Type B pancreatic cell (in vitro differentiated cells): ENCODE measurements around the gene ARHGEF12. TPM values are rescaled to one million over a fixed set of nuclear protein-coding genes. Genes with fewer than 3 reads are reported as not detected.

Experiments used
- DNase-seq: peaks from one replicate; pipeline ENCODE4 v3.0.0; 2021; ENCODE audit warnings: mixed read lengths; ENCODE audit not compliant: unreplicated experiment; ENCODE audit errors: extremely low spot score
- H3K27ac Mint-ChIP-seq: 2 replicates; pipeline ENCODE4 v1.8.0; 2021; ENCODE audit warnings: mild to moderate bottlenecking, mixed read lengths
- H3K27me3 Mint-ChIP-seq: 2 replicates; pipeline ENCODE4 v1.8.0; 2021; ENCODE audit warnings: mixed read lengths
- H3K36me3 Mint-ChIP-seq: 2 replicates; pipeline ENCODE4 v1.8.0; 2021; ENCODE audit warnings: mixed read lengths
- H3K4me1 Mint-ChIP-seq: one replicate; pipeline ENCODE4 v1.8.0; 2021; ENCODE audit warnings: mixed read lengths; ENCODE audit not compliant: unreplicated experiment
- H3K4me3 Mint-ChIP-seq: 2 replicates; pipeline ENCODE4 v1.8.0; 2021; ENCODE audit warnings: mild to moderate bottlenecking, mixed read lengths
- H3K9me3 Mint-ChIP-seq: 2 replicates; pipeline ENCODE4 v1.8.0; 2021; ENCODE audit warnings: mixed read lengths
- total RNA-seq: library from RNA; stranded (reverse); gene quantifications from 2 replicates; pipeline ENCODE4 v1.2.1, GENCODE V29; 2021; ENCODE audit warnings: low replicate concordance
- TF ChIP-seq, protein P1 (sequence below): fragments of 200-600 bp; sonication (generic); conservative IDR thresholded peaks from 2 replicates; pipeline ENCODE4 v1.5.0; 2021; ENCODE audit warnings: antibody characterized with exemption, mild to moderate bottlenecking

The ARHGEF12 gene
- total RNA-seq, 1 donor from 2014 or later = 73.8 TPM

DNA sequence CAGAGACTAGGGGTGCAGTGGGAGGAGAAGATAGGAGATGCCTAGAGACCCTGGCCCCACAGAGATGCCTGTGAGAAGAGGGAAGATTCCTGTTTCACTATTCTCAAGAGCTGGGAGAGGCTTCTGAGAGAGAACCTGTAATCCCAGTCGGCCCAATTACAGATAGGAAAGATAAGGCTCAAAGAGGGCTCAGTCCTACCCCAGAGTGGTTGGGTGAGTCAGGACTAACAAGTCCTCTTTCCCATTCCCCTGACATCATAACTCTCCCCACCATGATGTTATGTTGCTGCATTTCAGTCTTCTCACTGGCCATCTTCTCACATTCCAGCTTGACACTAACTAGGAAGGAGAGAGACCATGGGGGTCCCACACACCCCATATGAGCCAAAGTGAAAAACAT, 17.9 kb downstream of the ARHGEF12 start:
- peaks cover 8% of the 10 kb centered on the region for H3K36me3 Mint-ChIP-seq
- H3K4me1 Mint-ChIP-seq = peaks cover 11% of the 10 kb centered on the region
- no peaks in the 10 kb centered on the region for H3K9me3 Mint-ChIP-seq
- TF ChIP-seq, protein P1, sequence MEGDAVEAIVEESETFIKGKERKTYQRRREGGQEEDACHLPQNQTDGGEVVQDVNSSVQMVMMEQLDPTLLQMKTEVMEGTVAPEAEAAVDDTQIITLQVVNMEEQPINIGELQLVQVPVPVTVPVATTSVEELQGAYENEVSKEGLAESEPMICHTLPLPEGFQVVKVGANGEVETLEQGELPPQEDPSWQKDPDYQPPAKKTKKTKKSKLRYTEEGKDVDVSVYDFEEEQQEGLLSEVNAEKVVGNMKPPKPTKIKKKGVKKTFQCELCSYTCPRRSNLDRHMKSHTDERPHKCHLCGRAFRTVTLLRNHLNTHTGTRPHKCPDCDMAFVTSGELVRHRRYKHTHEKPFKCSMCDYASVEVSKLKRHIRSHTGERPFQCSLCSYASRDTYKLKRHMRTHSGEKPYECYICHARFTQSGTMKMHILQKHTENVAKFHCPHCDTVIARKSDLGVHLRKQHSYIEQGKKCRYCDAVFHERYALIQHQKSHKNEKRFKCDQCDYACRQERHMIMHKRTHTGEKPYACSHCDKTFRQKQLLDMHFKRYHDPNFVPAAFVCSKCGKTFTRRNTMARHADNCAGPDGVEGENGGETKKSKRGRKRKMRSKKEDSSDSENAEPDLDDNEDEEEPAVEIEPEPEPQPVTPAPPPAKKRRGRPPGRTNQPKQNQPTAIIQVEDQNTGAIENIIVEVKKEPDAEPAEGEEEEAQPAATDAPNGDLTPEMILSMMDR = no peak
- H3K4me3 Mint-ChIP-seq = no peak overlapping the region
- H3K27me3 Mint-ChIP-seq = no peaks in the 10 kb centered on the region
- no peak for DNase-seq
- no peak overlapping the region for H3K27ac Mint-ChIP-seq

DNA sequence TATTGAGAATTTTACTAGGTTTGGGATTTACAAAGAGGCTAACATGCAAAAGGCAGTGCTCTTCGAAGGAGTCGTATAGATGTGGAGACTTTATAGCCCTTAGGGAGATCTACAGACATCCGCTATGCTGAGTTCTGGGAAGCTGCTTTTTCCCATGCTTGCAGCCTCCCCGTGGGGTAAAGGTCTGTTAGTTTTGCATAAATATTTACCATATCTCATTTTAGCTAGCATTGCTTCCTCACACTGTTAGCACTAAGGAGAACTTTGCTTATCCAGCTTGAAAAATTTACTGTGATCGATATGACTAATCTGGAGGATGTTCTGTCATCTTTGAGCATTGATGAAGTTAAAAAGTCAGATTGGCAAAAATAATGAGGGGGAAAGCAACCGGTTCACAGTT, 18.6 kb downstream of the ARHGEF12 start:
- Mint-ChIP-seq H3K27me3 (no peaks in the 10 kb centered on the region), H3K4me1 (peaks cover 11% of the 10 kb centered on the region), H3K36me3 (peaks cover 12% of the 10 kb centered on the region), H3K9me3 (peaks cover 5% of the 10 kb centered on the region), H3K27ac (no peak overlapping the region), H3K4me3 (no peak overlapping the region)
- DNase-seq = no peak
- TF ChIP-seq, protein P1 = no peak

DNA sequence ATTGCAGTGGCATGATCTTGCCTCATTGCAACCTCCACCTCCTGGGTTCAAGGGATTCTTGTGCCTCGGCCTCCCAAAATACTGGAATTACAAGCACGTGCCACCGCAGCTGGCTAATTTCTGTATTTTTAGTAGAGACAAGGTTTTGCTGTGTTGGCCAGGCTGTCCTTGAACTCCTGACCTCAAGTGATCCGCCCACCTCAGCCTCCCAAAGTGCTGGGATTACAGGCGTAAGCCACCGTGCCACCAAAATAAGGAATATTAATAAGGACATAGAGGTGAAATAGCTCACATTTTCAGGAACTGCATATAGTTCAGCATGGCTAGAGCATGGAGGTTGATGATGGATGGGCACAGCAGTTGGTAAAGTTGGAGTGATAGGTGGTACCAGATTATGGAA, 21.4 kb downstream of the ARHGEF12 start:
- Mint-ChIP-seq H3K27ac (no peak overlapping the region), H3K9me3 (peaks cover 7% of the 10 kb centered on the region), H3K4me1 (peaks cover 11% of the 10 kb centered on the region), H3K36me3 (peaks cover 16% of the 10 kb centered on the region), H3K4me3 (no peak overlapping the region), H3K27me3 (no peaks in the 10 kb centered on the region)
- TF ChIP-seq, protein P1 = no peak
- no peak for DNase-seq

DNA sequence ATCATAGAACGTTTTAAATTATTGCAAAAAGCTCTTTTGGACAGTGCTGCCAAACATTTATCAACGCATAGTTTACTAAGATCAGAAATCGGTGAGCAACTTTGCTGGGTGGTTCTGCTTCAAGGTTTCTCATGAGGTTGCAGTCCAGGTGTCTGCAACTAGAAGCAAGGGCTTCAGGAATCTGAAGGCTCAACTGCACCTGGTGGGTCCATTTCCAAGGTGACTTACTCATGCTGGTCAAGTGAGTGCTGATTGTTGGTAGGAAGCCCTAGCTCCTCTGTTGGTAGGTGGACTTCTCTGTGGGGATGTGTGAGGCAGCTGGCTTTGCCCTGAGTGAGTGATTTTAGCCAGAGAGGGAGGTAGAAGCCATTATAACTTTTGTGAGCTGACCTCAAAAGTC, 22.5 kb downstream of the ARHGEF12 start:
- H3K27ac Mint-ChIP-seq = no peak overlapping the region
- peaks cover 16% of the 10 kb centered on the region for H3K36me3 Mint-ChIP-seq
- peaks cover 7% of the 10 kb centered on the region for H3K9me3 Mint-ChIP-seq
- DNase-seq = no peak
- TF ChIP-seq, protein P1 = no peak
- no peak overlapping the region for H3K4me3 Mint-ChIP-seq
- no peaks in the 10 kb centered on the region for H3K27me3 Mint-ChIP-seq
- H3K4me1 Mint-ChIP-seq = peaks cover 11% of the 10 kb centered on the region

DNA sequence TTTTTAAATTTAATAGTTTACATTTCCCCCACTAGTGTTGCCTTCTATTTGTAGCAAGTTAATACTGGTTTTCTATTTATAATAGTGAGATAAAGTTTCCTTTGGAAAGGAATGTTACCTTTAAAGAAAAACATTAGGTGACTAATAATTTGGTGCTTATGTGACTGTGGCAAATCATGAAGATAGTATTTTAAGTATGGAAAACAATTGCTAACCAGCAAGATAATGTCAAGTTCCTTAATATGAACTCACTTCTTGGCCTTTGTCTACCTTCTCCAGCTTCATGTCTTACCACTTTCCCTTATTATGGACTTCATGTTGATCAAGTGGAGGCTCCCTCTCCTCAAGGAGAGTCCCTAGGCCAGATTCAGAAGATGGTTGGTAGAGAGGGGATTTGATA, 27.2 kb downstream of the ARHGEF12 start:
- H3K27me3 Mint-ChIP-seq = no peaks in the 10 kb centered on the region
- peaks cover 8% of the 10 kb centered on the region for H3K36me3 Mint-ChIP-seq
- DNase-seq = no peak
- peaks cover 3% of the 10 kb centered on the region for H3K4me1 Mint-ChIP-seq
- no peak overlapping the region for H3K27ac Mint-ChIP-seq
- TF ChIP-seq, protein P1 = no peak
- no peak overlapping the region for H3K4me3 Mint-ChIP-seq
- peaks cover 7% of the 10 kb centered on the region for H3K9me3 Mint-ChIP-seq

DNA sequence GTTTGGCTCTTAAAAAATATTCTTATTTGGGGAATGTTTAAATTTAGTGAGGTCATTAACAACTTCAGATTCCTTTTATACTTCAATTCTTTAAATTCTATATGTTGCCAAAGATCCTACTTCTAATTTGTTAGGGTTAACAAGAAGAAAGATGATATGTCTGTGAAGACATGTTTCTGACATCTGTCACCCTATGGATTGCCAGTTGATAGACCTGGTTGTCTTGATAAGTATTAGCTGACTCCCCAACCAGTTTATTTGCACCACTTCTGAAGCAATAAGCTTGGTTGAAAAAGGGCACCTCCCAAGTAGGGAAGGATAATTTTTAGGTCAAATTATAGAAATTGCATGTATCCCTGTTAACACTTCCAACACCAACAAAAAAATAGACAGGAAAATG, 29.3 kb downstream of the ARHGEF12 start:
- H3K36me3 Mint-ChIP-seq = no peaks in the 10 kb centered on the region
- no peak for DNase-seq
- no peak overlapping the region for H3K27ac Mint-ChIP-seq
- TF ChIP-seq, protein P1 = no peak
- H3K4me1 Mint-ChIP-seq = peaks cover 6% of the 10 kb centered on the region
- no peak overlapping the region for H3K4me3 Mint-ChIP-seq
- H3K9me3 Mint-ChIP-seq = no peaks in the 10 kb centered on the region
- no peaks in the 10 kb centered on the region for H3K27me3 Mint-ChIP-seq
